K562 (cell line): ENCODE results near the gene ODAD4. TPM values are rescaled to one million over a fixed set of nuclear protein-coding genes. Genes with fewer than 3 reads are reported as not detected.
"Not testable (repeated sequence)": the region's sequence is repeated elsewhere in the genome, so short reads cannot be mapped to it uniquely, and the experiment has no call there.

Source experiments
- ATAC-seq: fragments of 200-7000 bp; cut with Tn5 transposase; 3 replicates; pipeline ENCODE4 v1.9.1; 2020; ENCODE audit warnings: moderate library complexity
- BruUV-seq: library from RNA; stranded (reverse); fragments of 400-500 nt; replicated peaks from 2 replicates; lab custom pipeline; 2021; lab: Mats Ljungman, UMichigan
- CTCF ChIA-PET: fragments of 300-600 bp; formaldehyde crosslinking; extraction: SDS; loops from one replicate; lab custom pipeline; 2021; ENCODE audit warnings: low intra/inter-chr PET ratio; lab: Yijun Ruan, JAX
- POLR2A ChIA-PET: fragments of 300-600, 350-650 bp; sonication (Branson Sonifier 250); formaldehyde crosslinking; extraction: SDS; loops from one replicate; lab custom pipeline; 2021; ENCODE audit warnings: antibody characterized with exemption, inconsistent platforms; lab: Yijun Ruan, JAX
- DNase-seq, 4 experiments: peaks; one replicate each; pipeline versions ENCODE4 v3.0.0 to v3.0.0-alpha.2; 2011 to 2018; ENCODE audit warnings: low spot score in 3 of 4, mixed read lengths in 3 of 4; ENCODE audit errors: extremely low read depth in 1 of 4
- FAIRE-seq: peaks from 2 replicates; lab custom pipeline; 2011; peaks lifted over from hg19 to GRCh38; lab: Jason Lieb, UNC
- H2AFZ ChIP-seq: 2 replicates; pipeline ENCODE4 v1.6.0; 2011; ENCODE audit warnings: low read depth, low read length, control low read depth, inconsistent platforms
- H3K27ac ChIP-seq: fragments of 200-600 bp; 3 replicates; pipeline ENCODE4 v1.8.0; 2011; ENCODE audit warnings: low read depth, mild to moderate bottlenecking, control low read depth, inconsistent platforms, low read length, moderate library complexity, mixed read lengths; ENCODE audit errors: extremely low read depth
- H3K27me3 ChIP-seq, 2 experiments: fragments of 300-600 bp in 1 of 2; 2 replicates in 1 of 2; 3 replicates in 1 of 2; pipeline versions ENCODE4 v1.6.0 to v1.8.0; 2011; ENCODE audit warnings: inconsistent platforms in 2 of 2, low read length in 2 of 2, mild to moderate bottlenecking in 1 of 2, mixed read lengths in 1 of 2, moderate library complexity in 1 of 2; ENCODE audit not compliant: control insufficient read depth in 2 of 2, insufficient read depth in 2 of 2
- H3K36me3 ChIP-seq: fragments of 300-600 bp; 3 replicates; pipeline ENCODE4 v1.8.0; 2011; ENCODE audit warnings: mild to moderate bottlenecking, low read length, inconsistent platforms; ENCODE audit not compliant: control insufficient read depth, insufficient read depth
- H3K4me1 ChIP-seq, 2 experiments: fragments of 200-600 bp in 1 of 2; replicated peaks in 1 of 2; 2 replicates in 1 of 2; 3 replicates in 1 of 2; pipeline versions ENCODE4 v1.5.1 to v1.8.0; 2011; ENCODE audit warnings: inconsistent platforms in 2 of 2, low read length in 2 of 2, mild to moderate bottlenecking in 1 of 2, mixed read lengths in 1 of 2, moderate library complexity in 1 of 2; ENCODE audit not compliant: control insufficient read depth in 2 of 2, insufficient read depth in 2 of 2
- H3K4me2 ChIP-seq: 2 replicates; pipeline ENCODE4 v1.6.1; 2011; ENCODE audit warnings: low read length, control low read depth, inconsistent platforms, mixed read lengths; ENCODE audit not compliant: insufficient read depth
- H3K4me3 ChIP-seq: fragments of 200-600 bp; sonication (generic), shearing (Covaris generic); 2 replicates; pipeline ENCODE4 v1.5.1; 2016; ENCODE audit warnings: control low read depth, inconsistent platforms
- H3K79me2 ChIP-seq: fragments of 200-600 bp; 3 replicates; pipeline ENCODE4 v1.8.0; 2011; ENCODE audit warnings: low read length, inconsistent platforms; ENCODE audit not compliant: control insufficient read depth, insufficient read depth
- H3K9ac ChIP-seq, 2 experiments: 2 replicates each; pipeline versions ENCODE4 v1.6.0 to v1.6.1; 2011; ENCODE audit warnings: low read depth in 2 of 2, low read length in 2 of 2, control low read depth in 1 of 2, inconsistent platforms in 1 of 2, mild to moderate bottlenecking in 1 of 2, mixed read lengths in 1 of 2; ENCODE audit not compliant: insufficient read depth in 1 of 2
- H3K9me1 ChIP-seq: one replicate; pipeline ENCODE4 v1.6.0; 2011; ENCODE audit warnings: inconsistent platforms, mild to moderate bottlenecking, low read length, moderate library complexity; ENCODE audit not compliant: control insufficient read depth, insufficient read depth
- H3K9me3 ChIP-seq: replicated peaks from 2 replicates; pipeline ENCODE4 v1.5.1; 2011; ENCODE audit warnings: low read depth, low read length, inconsistent platforms; ENCODE audit not compliant: control insufficient read depth, insufficient read depth
- H4K20me1 ChIP-seq: replicated peaks from 2 replicates; pipeline ENCODE4 v1.6.1; 2011; ENCODE audit warnings: low read length, inconsistent platforms, mixed read lengths; ENCODE audit not compliant: control insufficient read depth, insufficient read depth
- BCOR ChIP-seq: fragments of 450-650 bp; IDR thresholded peaks from 2 replicates; pipeline ENCODE4 v1.6.1; 2016
- ZNF384 ChIP-seq: IDR thresholded peaks from 2 replicates; pipeline ENCODE4 v1.6.1; 2012; ENCODE audit warnings: low read depth, low read length, improper control_type of control experiment
- WGBS: fragments of 100-300 bp; shearing (Covaris generic); methylation state at CpG from one replicate; pipeline ENCODE4 v1.1.6; 2016; ENCODE audit warnings: low coverage, mixed read lengths; ENCODE audit not compliant: insufficient coverage; ENCODE audit errors: missing lambda C conversion rate; 5-methylcytosine and 5-hydroxymethylcytosine counted together
- in situ Hi-C: fragments of 300-500 bp; cut with MboI; formaldehyde crosslinking; loops from 4 replicates; pipeline ENCODE4 v1.15.0; 2018; ENCODE audit warnings: inconsistent platforms, mixed read lengths
- intact Hi-C: fragments of 100-400 bp; cut with micrococcal nuclease; formaldehyde crosslinking; loops from 2 replicates; pipeline ENCODE4 v1.14.2; 2022
- polyA plus RNA-seq, 8 experiments: library from polyadenylated mRNA; depleted of rRNA in 4 of 8; stranded (reverse) in 5 of 8; unstranded in 3 of 8; fragments of >200 nt; fragmentation: Nextera tagmentation in 2 of 8; fragmentation: Illumina TruSeq in 1 of 8; extraction: Ambion mirVana in 2 of 8; extraction: Trizol in 1 of 8; gene quantifications; 2 replicates each; pipeline versions ENCODE4 v1.2.1 to v1.2.3, GENCODE V29; 2011 to 2014; ENCODE audit warnings: inconsistent platforms in 1 of 8, missing spikeins in 1 of 8
- total RNA-seq, 7 experiments: library from RNA; depleted of rRNA in 6 of 7; stranded (reverse); fragments of >200 nt in 6 of 7; fragmentation: Illumina TruSeq in 2 of 7; extraction: Trizol in 2 of 7; gene quantifications; 2 replicates each; pipeline versions ENCODE4 v1.2.1 to v1.2.3, GENCODE V29; 2011 to 2021; ENCODE audit warnings: low replicate concordance in 1 of 7
- TF ChIP-seq, protein P1 (sequence below), 2 experiments: IDR thresholded peaks in 1 of 2; conservative IDR thresholded peaks in 1 of 2; 2 replicates each; pipeline ENCODE4 v1.6.1; 2016; ENCODE audit warnings: low read depth in 2 of 2, mild to moderate bottlenecking in 1 of 2, missing compliant biosample characterization in 1 of 2, missing genetic modification characterization in 1 of 2, moderate library complexity in 1 of 2
- TF ChIP-seq, protein P2 (sequence below): fragments of 200-800 bp; sonication (Bioruptor generic); IDR thresholded peaks from 2 replicates; pipeline ENCODE4 v1.6.1; 2017; ENCODE audit warnings: missing genetic modification characterization, missing compliant biosample characterization

ODAD4 gene
- total and polyA plus RNA-seq, 9 of the 15 experiments (the other 6 are each of a cell fraction or from before 2014, with no cell fraction given), result 0.09 to 0.98 (median 0.51) TPM

DNA sequence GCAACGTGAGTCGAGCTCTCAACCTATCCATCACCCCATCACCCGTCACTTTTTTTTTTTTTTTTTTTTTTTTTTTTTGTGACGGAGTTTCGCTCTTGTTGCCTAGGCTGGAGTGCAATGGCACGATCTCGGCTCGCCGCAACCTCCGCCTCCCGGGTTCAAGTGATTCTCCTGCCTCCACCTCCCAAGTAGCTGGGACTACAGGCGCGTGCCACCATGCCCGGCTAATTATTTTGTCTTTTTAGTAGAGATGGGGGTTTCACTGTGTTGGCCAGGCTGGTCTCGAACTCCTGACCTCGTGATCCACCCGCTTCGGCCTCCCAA lies 378 bp downstream of the ODAD4 start:
- intact Hi-C loops, result loop anchor here (2.0 kb wide), 1 partner anchor 28 kb away; no protein-coding TSS in a partner anchor
- H3K27ac ChIP-seq, H4K20me1 ChIP-seq, in situ Hi-C loops, DNase-seq, FAIRE-seq, H3K9me1 ChIP-seq, H3K36me3 ChIP-seq, H3K27me3 ChIP-seq, BruUV-seq, H3K9me3 ChIP-seq: not testable (repeated sequence)
- H3K4me2 ChIP-seq, result peak overlapping the region; percentile 98
- 31% methylated on average over 9 of the region's 18 CpGs for WGBS
- ChIA-PET CTCF (interaction anchor here (1.5 kb wide), 1 partner anchor 29 kb away, joined by 9 read pairs; no protein-coding TSS in a partner anchor), POLR2A (interaction anchor here (0.6 to 2.4 kb wide), 14 partner anchors 8 to 605 kb away, joined by 3 to 21 read pairs (median 4); partner anchors contain the start of genes ACLY, CNP, EIF1 and JUP)
- H3K4me3 ChIP-seq, result peak overlapping the region; percentile 45
- TF ChIP-seq BCOR (0 out of 2 replicates have a peak, but pooled peaks have one; percentile 31), ZNF384 (peak; percentile 79; the same call in 1 of the 2 replicates)
- TF ChIP-seq, protein P1, sequence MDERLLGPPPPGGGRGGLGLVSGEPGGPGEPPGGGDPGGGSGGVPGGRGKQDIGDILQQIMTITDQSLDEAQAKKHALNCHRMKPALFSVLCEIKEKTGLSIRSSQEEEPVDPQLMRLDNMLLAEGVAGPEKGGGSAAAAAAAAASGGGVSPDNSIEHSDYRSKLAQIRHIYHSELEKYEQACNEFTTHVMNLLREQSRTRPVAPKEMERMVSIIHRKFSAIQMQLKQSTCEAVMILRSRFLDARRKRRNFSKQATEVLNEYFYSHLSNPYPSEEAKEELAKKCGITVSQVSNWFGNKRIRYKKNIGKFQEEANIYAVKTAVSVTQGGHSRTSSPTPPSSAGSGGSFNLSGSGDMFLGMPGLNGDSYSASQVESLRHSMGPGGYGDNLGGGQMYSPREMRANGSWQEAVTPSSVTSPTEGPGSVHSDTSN (CRISPR knock-in tag; IDR thresholded peaks at IDR 0.05; ENCODE audit: low read depth), result not testable (repeated sequence)
- TF ChIP-seq, protein P1 (tag; conservative IDR thresholded peaks at IDR 0.05; ENCODE audit: low read depth), result peak; percentile 83; the same call in 1 of the 2 replicates
- TF ChIP-seq, protein P2, sequence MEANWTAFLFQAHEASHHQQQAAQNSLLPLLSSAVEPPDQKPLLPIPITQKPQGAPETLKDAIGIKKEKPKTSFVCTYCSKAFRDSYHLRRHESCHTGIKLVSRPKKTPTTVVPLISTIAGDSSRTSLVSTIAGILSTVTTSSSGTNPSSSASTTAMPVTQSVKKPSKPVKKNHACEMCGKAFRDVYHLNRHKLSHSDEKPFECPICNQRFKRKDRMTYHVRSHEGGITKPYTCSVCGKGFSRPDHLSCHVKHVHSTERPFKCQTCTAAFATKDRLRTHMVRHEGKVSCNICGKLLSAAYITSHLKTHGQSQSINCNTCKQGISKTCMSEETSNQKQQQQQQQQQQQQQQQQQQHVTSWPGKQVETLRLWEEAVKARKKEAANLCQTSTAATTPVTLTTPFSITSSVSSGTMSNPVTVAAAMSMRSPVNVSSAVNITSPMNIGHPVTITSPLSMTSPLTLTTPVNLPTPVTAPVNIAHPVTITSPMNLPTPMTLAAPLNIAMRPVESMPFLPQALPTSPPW, result 0 out of 2 replicates have a peak, but pooled peaks have one; percentile 14
- peak overlapping the region in 1 of 2 experiments; percentile 57; a peak in 1 of 4 replicates for H3K9ac ChIP-seq
- peaks cover 13% of the 10 kb centered on the region; the same call in 2 of the 3 replicates for H3K79me2 ChIP-seq
- peak overlapping the region; percentile 93 for H2AFZ ChIP-seq
- peaks cover 19 to 21% of the 10 kb centered on the region in 2 experiments; a peak in 4 of 5 replicates for H3K4me1 ChIP-seq
- ATAC-seq, result peak; percentile 5
